Hematopoietic multipotent progenitor cell treated with erythropoietin and hydrocortisone succinate and interleukin-3 and kit ligand, for 17 days (in vitro differentiated cells): ENCODE data around the gene TRIB2.

ENCODE experiments used
- DNase-seq: peaks from one replicate; pipeline ENCODE4 v3.0.0-alpha.2; 2015; ENCODE audit warnings: low spot score

TRIB2 gene

GRCh38 chr2:12778811-12779579, 62.3 kb downstream of the TRIB2 start:
- no peak for DNase-seq

GRCh38 chr2:12781329-12781728, 64.6 kb downstream of the TRIB2 start:
- no peak for DNase-seq

GRCh38 chr2:12787891-12788801, 71.4 kb downstream of the TRIB2 start:
- DNase-seq: no peak

- DNase-seq: no peak
Measured at GRCh38 chr2:12791906-12792305, 75.2 kb downstream of the TRIB2 start.
